Right kidney (tissue), 9 donors: Measurements from ENCODE around the gene KLHL24.
A peak's percentile ranks its signal among the peaks of the same experiment; 100 is the strongest.
"Not testable (repeated sequence)": the region's sequence is repeated elsewhere in the genome, so short reads cannot be mapped to it uniquely, and the experiment has no call there.

Experiments used
- DNase-seq: peaks from one replicate; pipeline ENCODE4 v3.0.0-alpha.2; 2016
- long read RNA-seq, 8 donors: transcript quantifications; one replicate each; lab custom pipeline, GENCODE V29; 2026

Gene KLHL24, protein sequence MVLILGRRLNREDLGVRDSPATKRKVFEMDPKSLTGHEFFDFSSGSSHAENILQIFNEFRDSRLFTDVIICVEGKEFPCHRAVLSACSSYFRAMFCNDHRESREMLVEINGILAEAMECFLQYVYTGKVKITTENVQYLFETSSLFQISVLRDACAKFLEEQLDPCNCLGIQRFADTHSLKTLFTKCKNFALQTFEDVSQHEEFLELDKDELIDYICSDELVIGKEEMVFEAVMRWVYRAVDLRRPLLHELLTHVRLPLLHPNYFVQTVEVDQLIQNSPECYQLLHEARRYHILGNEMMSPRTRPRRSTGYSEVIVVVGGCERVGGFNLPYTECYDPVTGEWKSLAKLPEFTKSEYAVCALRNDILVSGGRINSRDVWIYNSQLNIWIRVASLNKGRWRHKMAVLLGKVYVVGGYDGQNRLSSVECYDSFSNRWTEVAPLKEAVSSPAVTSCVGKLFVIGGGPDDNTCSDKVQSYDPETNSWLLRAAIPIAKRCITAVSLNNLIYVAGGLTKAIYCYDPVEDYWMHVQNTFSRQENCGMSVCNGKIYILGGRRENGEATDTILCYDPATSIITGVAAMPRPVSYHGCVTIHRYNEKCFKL
- long read RNA-seq, donor 1, partial matches to known transcripts, result 0 of 5 reads
- long read RNA-seq, donor 1, other reads (novel, unspliced or antisense), result 0 of 5 reads
- long read RNA-seq, donor 2, result 0 reads
- long read RNA-seq, donor 3, partial matches to known transcripts, result 9 of 11 reads
- long read RNA-seq, donor 3, other reads (novel, unspliced or antisense), result 0 of 11 reads
- long read RNA-seq, donor 4, partial matches to known transcripts, result 10 of 16 reads
- long read RNA-seq, donor 4, other reads (novel, unspliced or antisense), result 0 of 16 reads
- long read RNA-seq, donor 5, full-length matches to known transcripts, result 5 of 10 reads
- long read RNA-seq, donor 5, partial matches to known transcripts, result 5 of 10 reads
- long read RNA-seq, donor 5, other reads (novel, unspliced or antisense), result 0 of 10 reads
- long read RNA-seq, donor 6, partial matches to known transcripts, result 0 of 4 reads
- long read RNA-seq, donor 6, other reads (novel, unspliced or antisense), result 0 of 4 reads
- long read RNA-seq, donor 7, partial matches to known transcripts, result 0 of 7 reads
- long read RNA-seq, donor 7, other reads (novel, unspliced or antisense), result 0 of 7 reads
- long read RNA-seq, donor 8, full-length matches to known transcripts, result 3 of 15 reads
- long read RNA-seq, donor 8, partial matches to known transcripts, result 12 of 15 reads
- long read RNA-seq, donor 8, other reads (novel, unspliced or antisense), result 0 of 15 reads

GRCh38 chr3:183635431-183636220, at the start of gene KLHL24:
Gene KLHL24 (plus strand): TSS chr3:183635623. CDS start chr3:183650357, 14,734 bp downstream.
- peak; percentile 95 for DNase-seq

DNA sequence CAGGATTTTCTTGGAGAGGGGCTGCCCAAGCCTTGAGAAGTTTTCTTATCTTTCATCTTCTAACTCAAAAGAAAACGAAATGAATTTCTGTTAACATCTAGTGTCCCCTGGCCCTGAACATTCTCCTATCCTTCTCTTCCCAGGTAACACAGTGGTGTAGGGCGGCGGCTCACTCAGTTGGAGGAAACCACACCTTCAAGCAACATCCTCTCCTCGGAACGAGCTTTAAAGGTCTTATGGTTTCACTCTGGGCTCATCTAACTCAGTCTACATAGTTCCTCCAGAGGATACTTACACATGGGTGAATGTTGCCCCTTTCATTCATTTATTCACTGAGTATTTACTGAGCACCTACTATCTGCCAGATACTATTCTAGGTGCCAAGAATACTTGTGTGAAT, 48.9 kb upstream of the KLHL24 start:
- DNase-seq, result no peak

GRCh38 chr3:183587336-183587735, 48.1 kb upstream of the KLHL24 start:
- no peak for DNase-seq

DNA sequence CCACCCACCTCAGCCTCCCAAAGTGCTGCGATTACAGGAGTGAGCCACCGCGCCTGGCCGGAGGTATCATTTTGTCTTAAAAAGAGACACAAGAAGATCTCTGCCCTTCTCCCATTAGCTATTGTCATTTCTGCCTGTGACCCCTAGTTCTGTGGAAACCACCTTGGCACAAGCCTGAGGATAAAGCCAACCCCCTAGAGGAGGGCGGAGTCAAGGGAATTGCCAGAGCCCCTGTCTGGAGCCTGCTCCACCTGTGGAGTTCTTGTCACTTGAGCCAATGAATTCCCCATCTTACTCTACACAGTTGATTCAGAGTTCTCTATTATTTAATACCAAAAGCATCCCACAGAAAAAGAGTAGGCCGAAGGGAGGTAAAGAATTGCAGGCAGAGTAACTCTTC, 45.0 kb upstream of the KLHL24 start:
- no peak for DNase-seq

GRCh38 chr3:183591881-183592521, 43.4 kb upstream of the KLHL24 start:
- no peak for DNase-seq

DNA sequence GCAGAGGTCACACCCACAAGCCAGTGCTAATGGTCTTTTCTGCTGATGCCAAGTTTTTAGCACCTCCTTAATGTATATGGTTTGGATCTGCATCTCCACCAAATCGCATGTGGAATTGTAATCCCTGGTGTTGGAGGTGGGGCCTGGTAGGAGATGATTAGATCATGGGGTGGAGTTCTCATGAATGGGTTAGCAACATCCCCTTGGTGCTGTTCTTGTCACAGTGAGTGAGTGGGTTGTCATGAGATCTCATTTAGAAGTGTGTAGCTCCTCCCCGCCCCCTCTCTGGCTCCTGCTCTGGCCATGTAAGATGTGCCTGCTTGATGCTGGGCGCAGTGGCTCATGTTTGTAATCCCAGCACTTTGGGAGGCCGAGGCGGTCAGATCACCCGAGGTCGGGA, 42.6 kb upstream of the KLHL24 start:
- DNase-seq, result no peak

GRCh38 chr3:183594636-183595035, 40.8 kb upstream of the KLHL24 start:
- DNase-seq, result no peak

DNA sequence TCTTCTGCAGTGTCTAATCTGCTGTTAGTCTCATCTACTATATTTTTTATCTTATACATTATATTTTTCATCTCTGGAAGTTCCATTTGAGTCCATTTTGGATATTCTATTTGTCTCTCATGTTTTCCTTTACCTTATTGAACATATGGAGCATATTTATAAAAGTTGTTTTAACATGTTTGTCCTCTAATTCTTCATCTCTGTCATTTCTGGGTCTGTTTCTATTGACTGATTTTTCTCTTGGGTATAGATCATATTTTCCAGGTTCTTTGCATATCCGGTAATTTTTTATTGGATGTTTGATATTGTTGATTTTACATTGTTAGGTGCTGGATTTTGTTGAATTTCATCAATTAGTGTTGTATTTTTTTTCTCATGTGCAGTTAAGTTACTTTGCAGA, 37.5 kb upstream of the KLHL24 start:
- DNase-seq, result no peak

- not testable (repeated sequence) for DNase-seq
Observed at GRCh38 chr3:183611326-183611725, 24.1 kb upstream of the KLHL24 start.

DNA sequence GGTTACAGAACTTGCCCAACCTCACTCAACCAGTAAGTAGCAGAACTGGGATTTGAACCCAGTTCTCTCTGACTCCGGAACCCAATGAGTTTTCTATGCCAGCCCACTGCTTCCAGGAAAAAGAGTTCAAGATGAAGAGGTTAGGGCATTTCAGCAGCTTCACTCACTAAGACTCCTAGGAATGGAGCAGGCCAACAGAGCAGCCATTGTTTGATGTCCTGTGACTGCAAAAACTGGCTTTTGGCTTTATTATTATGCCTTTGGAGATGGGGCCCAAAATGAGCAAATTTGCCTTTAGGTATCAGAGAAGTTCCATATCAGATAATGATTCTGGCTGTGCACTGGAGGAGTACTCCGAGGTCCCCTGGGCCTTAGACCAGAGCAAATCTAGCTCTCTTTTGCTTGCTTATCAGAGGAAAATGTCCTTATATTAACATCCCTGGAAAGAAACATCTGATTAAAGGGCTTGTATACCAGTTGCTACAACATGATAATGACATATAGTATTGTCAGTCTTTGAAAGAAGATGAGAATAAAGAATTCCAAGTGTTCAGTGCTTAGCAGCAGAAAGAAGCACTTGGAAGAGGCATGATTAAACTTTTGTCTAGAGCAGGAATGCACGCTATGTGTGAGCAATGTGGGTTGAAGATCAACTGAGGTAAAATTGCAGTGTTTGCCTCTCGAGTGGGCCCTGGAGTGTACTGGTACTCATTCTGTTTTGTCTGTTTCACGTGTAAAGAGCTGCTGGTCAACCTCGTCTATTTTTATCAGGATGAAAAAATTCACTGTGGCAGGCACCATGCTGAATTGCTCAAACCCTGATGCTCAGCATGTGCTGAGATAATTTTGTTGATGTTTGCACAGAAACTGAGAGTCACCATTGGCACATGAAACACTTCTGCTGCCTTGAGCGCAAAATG, 21.8 kb upstream of the KLHL24 start:
- DNase-seq, result no peak

DNA sequence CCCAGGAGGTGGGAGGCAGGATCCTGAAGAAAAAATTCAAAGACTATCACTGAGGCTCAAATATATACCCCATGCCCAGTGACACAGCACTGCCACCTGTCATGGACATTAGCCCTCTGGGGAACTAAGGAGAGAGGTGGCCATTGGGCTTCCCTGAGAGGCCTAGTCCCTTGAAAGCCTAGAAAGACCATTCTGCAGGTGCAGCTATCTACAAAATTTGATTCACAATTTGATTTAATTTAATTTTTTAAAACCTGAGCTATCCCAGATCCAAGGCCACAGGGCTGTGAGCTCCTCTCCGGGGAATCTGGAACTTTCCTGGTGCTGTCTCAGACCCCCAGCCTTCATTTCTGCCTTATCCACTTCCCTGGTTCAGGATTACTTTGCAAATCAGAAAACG, 16.9 kb upstream of the KLHL24 start:
- no peak for DNase-seq

- DNase-seq, result no peak
Observed at GRCh38 chr3:183619010-183619409, 16.4 kb upstream of the KLHL24 start.

- no peak for DNase-seq
Observed at GRCh38 chr3:183619624-183620251, 15.7 kb upstream of the KLHL24 start.

GRCh38 chr3:183620252-183620628, 15.2 kb upstream of the KLHL24 start:
- DNase-seq, result no peak

DNA sequence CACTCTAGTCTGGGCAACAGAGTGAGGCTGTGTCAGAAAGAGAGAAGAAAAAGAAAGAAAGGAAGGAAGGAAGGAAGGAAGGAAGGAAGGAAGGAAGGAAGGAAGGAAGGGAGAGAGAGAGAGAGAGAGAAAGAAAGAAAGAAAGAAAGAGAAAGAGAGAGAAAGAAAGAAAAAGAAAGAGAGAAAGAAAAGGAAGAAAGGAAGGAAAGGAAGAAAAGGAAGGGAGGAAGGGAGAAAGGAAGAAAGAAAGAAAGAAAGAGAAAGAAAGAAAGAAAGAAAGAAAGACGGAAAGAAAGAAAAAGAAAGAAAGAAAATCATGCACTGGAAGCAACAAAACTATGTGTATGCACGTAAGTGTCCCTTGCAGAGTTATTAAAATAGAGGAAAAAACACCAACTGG, 12.9 kb upstream of the KLHL24 start:
- not testable (repeated sequence) for DNase-seq

DNA sequence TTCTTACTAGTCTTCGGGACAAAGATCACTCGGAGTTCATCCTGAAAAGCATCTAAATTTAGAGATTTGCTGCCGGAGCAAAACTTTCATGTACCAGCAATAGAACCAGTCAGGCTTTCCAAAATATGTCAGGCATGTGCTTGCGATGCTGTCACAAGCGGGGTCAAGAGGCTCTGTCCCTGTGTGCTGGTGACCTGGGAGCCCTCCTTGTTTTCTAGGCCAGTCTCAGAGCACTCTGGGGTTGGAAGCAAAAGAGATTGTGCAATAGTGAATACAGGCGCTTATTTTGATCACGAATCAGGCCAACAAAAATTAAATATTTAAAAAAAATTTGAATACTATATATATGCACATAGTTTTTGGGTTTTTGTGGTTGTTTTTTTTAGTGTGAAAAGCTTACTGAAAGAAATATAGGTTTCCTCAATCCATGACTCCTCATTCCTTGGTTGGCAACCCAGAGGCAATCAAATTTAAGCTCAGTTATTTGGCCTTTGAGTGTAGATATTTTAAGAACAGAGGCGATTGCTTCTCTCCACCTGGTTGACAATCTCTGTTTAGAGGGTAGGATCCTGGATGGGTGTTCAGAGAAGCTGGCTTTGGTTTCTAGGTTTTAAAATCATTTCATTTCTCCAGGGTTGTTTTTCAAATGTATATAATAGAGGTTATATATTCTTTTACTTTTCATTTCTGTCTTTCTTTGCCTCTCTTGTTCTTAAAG, 8.4 kb upstream of the KLHL24 start:
- DNase-seq, result no peak

DNA sequence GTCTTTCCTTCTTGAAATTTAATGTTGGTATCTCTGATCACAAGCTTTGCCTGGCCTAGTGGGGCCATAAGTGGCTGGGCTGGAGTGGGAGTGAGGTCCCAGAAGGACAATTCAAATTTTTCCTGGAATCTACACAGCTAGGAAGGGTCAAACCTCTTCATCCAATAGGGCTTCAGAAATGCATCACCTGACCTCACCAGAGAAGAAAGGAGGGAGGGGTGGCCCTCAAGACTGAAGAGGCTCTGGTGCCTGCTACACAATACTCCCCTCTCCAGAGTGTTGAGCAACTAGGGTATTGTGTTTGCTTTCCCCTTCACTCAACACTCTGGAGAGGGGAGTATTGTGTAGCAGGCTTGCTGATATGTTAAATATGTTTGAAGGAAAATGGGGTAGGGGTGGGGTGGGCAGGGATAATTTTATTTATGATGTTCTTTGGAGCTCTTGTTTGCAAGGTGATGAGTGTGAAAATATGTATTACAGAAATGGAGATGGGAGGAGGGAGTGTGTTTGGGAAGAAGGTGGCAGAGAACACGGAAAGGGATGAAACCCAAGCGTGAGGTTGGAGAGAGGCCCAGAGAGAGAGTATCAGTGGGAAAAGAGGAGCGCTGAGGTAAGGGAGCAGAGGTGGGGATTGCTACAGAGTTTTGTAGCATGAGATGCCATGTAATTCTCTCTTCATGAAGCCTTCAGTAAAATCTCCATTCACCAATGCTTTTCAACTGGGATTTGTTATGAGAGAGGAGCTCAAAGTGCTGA, 5.7 kb upstream of the KLHL24 start:
- DNase-seq, result no peak

- no peak for DNase-seq
Observed at GRCh38 chr3:183631715-183632114, 3.7 kb upstream of the KLHL24 start.
